GM18498 (cell line): ENCODE measurements around the gene C11orf58.

ENCODE experiments used
- ATAC-seq: cut with Tn5 transposase; IDR thresholded peaks from one replicate; pipeline ENCODE4 v1.9.1; 2021; ENCODE audit warnings: mild to moderate bottlenecking, moderate library complexity; ENCODE audit not compliant: unreplicated experiment

C11orf58 gene

DNA sequence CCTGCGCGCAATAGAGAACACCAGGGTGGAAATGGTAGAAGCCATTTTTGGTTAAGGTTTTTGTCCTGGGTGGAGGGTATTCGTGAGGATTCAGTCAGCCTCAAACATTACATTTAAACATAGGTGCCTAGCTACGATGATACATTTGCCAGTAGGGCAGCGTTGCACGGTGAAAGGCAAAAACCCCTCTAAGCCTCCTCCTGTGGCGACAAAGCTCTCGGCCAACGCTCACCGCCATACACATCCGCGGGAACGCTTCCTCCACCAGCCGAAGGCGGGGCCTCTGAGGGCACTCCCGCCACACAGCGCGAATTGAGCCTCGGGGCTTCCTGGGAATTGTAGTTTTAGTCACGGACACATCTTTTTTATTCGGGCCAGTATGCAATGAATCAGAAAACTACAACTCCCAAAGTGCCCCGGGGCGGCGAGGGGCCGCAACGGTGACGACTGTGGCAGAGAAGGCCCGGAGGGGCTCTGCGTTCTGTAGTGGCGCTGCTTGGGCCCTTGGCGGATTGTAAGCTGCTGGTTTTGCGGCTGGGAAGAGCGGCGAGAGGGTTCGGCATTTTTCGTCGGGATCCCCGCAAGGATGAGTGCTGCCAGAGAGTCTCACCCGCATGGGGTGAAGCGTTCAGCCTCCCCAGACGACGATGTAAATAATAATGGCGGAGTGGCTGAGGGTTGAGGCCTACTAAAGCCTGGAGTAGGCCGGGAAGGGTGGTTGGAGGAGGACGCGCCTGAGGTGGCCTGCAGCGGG lies at the start of gene C11orf58:
C11orf58 (plus strand) TSS at position 455 of the 754 bp plus-strand sequence; CDS start at position 587, 132 bp downstream.
- peak; percentile 97 for ATAC-seq

- no peak for ATAC-seq
Observed at GRCh38 chr11:16690086-16690485, 48.4 kb upstream of the C11orf58 start.

DNA sequence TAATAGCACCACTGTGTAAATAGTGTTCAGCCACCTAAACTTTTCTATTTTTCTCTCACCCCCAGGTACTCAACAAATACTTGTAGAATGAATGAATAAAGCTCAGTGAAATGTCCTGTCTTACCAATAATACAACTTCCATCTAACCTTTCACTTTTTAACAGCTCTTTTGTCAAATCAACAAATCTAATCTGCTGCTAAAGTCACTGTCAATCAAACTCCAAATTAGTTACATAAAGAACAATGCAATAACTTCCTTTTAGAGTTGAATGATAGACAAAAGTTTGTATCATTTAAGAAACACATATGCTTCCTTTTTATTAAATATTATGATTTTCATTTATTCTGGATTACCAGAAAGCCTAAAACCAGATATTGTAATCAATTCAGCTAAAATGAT lies 34.7 kb upstream of the C11orf58 start:
- no peak for ATAC-seq

- no peak for ATAC-seq
Observed at GRCh38 chr11:16713594-16713993, 24.9 kb upstream of the C11orf58 start.

DNA sequence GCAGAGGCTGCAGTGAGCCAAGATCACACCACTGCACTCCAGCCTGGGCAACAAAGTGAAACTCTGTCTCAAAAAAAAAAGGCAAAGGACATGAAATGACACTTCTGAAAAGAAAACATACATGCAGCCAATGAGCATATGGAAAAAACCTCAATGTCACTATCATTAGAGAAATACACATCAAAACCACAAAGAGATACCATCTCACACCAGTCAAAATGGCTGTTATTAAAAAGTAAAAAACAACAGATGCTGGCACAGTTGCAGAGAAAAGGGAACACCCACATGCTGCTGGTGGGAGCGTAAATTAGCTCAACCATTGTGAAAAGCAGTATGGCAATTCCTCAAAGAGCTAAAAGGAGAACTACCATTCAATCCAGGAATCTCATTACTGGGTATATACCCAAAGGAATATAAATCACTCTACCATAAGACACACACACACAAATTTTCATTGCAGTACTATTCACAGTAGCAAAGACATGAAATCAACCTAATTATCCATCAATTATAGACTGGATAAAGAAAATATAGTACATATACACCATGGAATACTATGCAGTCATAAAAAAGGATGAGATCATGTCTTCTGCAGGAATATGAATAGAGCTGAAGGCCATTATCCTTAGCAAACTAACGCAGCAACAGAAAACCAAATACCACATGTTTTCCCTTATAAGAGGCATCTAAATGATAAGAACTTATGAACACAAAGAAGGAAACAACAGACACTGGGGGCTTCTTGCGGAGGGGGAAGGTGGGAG lies 15.7 kb upstream of the C11orf58 start:
- no peak for ATAC-seq

DNA sequence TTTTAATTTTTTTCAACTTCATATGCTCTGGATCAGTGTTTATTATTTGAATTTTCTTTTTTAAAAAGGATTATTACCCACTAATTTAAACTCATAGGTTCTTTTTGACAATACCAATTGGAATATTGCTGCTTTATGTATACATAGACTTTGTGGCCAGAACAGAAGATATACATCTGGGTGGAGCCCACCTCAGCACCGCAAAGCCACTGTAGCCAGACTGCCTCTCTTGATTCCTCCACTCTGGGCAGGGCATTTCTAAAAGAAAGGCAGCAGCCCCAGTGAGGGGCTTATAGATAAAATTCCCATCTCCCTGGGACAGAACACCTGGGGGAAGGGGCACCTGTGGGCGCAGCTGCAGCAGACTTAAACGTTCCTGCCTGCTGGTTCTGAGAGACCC lies 10.6 kb upstream of the C11orf58 start:
- no peak for ATAC-seq

DNA sequence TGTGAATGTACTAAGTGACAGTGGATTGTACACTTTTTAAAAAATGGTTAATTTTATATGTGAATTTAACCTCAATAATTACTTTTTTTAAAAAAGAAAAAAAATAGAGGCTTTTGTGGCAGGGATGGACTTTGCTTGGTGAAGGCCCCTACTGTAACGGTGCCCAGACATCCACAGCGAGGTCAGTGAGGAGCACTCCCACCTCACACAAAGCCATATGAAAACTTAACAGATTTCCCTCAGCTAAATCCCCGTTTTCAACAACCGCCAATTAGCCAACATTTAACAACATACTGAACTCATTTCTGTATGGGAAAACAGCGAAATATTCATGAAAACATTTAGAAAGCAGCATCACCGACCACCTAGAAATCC lies 642 bp upstream of the C11orf58 start:
- ATAC-seq = peak; percentile 17

GRCh38 chr11:16738947-16739815 lies 734 bp downstream of the C11orf58 start:
- peak; percentile 2 for ATAC-seq

GRCh38 chr11:16741473-16741872 lies 3.0 kb downstream of the C11orf58 start:
- ATAC-seq = no peak

GRCh38 chr11:16743478-16743877 lies 5.0 kb downstream of the C11orf58 start:
- no peak for ATAC-seq

GRCh38 chr11:16744128-16744725 lies 5.8 kb downstream of the C11orf58 start:
- no peak for ATAC-seq

- ATAC-seq = no peak
Observed at GRCh38 chr11:16745950-16746605, 7.6 kb downstream of the C11orf58 start.

DNA sequence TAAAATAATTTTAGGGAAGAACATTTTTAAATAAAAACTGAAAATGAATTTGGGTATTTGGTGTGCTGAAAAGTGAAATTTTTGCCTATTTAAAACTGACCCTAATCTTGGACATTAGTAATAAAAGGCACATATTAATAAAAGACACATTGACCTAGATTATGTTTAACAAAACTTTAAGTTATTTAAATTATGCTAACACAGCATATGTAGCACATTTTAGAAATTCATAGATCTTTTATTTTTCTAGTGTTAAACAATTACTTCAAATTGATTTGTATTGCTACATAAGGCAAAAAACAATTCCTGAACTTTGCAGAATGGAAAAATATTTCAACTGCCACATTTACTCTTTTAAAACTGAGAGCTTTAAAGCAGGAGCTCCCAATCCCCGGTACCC lies 10.6 kb downstream of the C11orf58 start:
- no peak for ATAC-seq

DNA sequence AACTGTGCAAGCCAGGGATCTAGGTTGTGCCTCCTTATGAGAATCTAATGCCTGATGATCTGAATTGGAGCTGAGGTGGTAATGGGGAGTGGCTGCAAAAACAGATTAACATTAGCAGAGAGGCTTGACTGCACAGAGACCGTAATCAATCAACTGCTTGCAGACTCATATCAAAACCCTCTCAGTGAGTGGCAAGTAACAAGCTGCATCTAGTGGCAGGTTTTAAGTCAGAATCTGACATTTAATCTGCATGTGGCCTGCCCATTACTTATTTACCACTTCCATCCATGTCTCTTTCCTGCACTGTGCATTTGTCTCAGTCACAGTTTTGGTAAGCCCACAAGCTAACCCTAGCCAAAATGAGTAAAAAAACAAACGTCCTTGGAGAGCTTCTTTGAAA lies 11.2 kb downstream of the C11orf58 start:
- ATAC-seq = no peak

DNA sequence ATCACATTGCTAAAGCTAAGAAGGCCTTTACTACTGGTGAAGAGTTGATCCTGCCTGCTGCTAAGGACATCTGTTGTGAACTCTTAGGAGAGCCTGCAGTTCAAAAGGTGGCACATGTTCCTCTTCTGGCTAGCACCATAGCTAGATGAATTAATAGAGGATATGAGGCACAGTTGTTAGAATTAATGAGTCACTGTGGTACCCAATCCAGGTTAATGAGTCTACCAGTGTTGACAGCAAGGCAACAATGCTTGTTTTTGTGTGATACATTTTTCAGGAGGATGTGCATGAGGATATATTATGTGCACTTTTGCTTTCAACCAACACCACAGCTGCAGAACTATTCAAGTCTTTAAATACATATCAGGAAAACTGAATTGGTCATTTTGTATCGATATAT lies 12.0 kb downstream of the C11orf58 start:
- ATAC-seq = no peak

DNA sequence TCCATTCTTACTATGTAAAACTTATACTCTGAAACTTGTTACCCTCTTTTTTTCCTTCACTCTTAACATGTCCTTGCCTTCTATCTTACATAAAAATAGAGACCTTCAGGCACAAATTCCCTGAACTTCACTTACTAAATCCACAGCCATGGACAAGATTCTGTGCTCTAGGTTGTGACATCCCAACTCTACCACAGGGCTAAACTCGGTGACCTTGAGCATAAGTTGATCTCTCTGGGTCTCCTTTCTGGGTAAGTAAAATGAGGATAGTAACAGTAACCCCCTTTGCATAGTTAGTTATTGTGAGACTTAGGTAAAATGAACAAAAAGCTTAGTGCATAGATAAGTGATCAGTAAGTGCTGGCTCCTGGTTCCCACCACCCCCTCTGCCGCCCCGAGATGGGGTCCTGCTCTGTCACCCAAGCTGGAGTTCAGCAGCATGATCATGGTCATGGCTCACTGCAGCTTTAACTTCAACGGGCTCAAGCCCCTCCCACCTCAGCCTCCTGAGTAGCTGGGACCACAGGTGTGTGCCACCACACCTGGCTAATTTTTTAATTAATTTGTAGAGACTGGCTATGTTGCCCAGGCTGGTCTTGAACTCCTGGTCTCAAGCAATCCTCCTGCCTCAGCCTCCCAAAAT lies 20.1 kb downstream of the C11orf58 start:
- ATAC-seq = no peak

DNA sequence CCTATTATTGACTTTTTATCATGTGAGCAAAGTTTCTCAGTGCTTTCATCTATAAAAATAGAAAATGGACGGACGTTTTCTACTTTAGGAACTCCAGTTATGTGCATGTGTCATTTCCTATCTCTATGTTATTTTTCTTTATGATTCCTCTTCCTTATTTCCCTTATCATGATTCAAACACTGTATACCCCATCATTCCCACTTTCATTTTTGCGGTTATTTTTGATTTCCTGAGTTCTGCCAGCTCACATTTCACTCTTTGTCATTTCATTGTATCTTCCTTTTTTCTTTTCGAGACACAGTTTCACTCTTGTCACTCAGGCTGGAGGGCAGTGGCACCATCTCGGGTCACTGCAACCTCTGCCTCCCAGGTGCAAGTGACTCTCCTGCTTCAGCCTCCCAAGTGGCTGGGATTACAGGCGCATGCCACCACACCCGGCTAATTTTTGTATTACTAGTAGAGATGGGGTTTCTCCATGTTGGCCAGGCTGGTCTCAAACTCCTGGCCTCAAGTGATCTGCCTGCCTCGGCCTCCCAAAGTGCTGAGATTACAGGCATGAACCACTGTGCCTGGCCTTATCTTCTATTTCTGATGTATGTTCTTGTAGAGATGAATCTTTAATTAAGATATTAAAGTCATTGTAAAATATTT lies 21.5 kb downstream of the C11orf58 start:
- no peak for ATAC-seq

DNA sequence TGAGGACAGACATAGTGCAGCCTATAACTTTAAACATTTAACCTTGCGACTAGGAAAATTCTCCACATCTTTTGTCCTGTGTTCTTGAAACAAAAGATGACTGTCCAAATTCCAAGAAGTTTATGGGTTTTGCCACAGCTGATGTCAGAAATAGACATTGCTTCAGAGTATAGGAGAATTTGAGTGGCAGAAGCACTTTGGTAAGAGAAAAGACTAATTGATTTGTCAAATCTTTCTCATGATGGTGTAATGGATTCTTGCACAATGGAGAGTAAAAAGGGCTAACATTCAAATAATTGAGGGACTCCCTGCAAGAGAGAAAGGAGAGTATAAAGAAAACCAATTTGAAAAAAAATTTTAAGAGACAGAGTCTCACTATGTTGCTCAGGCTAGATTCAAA lies 25.3 kb downstream of the C11orf58 start:
- no peak for ATAC-seq

GRCh38 chr11:16764888-16765287 lies 26.4 kb downstream of the C11orf58 start:
- ATAC-seq = no peak
